Heart right ventricle (tissue), 16 donors: ENCODE results near the gene ARL8A. TPM values are rescaled to one million over a fixed set of nuclear protein-coding genes. Genes with fewer than 3 reads are reported as not detected.

ENCODE experiments used
- ATAC-seq, 8 donors: fragments of 200-7000 bp; cut with Tn5 transposase; one replicate each; pipeline ENCODE4 v1.9.1; 2020; ENCODE audit warnings: mild to moderate bottlenecking in 8 of 8, moderate library complexity in 8 of 8, moderate number of reproducible peaks in 1 of 8
- DNase-seq, 2 donors: peaks; one replicate each; pipeline ENCODE4 v3.0.0-alpha.2; 2020
- H3K27ac ChIP-seq, 10 donors: fragments of 200-600 bp; sonication (generic) in 2 of 10; one replicate each; pipeline versions ENCODE4 v1.5.0 to v1.8.0; 2020 to 2022; ENCODE audit warnings: mild to moderate bottlenecking in 3 of 10
- H3K27me3 ChIP-seq, 7 donors: fragments of 200-600 bp; one replicate each; pipeline ENCODE4 v1.8.0; 2021 to 2022; ENCODE audit warnings: mild to moderate bottlenecking in 2 of 7
- H3K36me3 ChIP-seq, 9 donors: fragments of 200-600 bp; sonication (generic) in 1 of 9; one replicate each; pipeline versions ENCODE4 v1.5.0 to v1.8.0; 2020 to 2022; ENCODE audit warnings: mild to moderate bottlenecking in 2 of 9
- H3K4me1 ChIP-seq, 9 donors: fragments of 200-600 bp; sonication (generic) in 1 of 9; one replicate each; pipeline versions ENCODE4 v1.5.0 to v1.8.0; 2020 to 2022; ENCODE audit warnings: mild to moderate bottlenecking in 4 of 9
- H3K4me3 ChIP-seq, 10 donors: fragments of 200-600 bp; sonication (generic) in 2 of 10; one replicate each; pipeline versions ENCODE4 v1.5.0 to v1.8.0; 2020 to 2022; ENCODE audit warnings: mild to moderate bottlenecking in 7 of 10, moderate library complexity in 2 of 10
- H3K9me3 ChIP-seq, 11 donors: fragments of 200-600 bp in 10 of 11; sonication (generic) in 2 of 11; one replicate each; pipeline versions ENCODE4 v1.5.0 to v1.8.0; 2013 to 2022; ENCODE audit warnings: mild to moderate bottlenecking in 2 of 11, control low read depth in 1 of 11, moderate library complexity in 1 of 11
- CTCF ChIP-seq, 9 donors: fragments of 200-600 bp; sonication (generic) in 2 of 9; IDR thresholded peaks; one replicate each; pipeline versions ENCODE4 v1.5.0 to v1.8.0; 2021 to 2022; ENCODE audit warnings: antibody characterized with exemption in 9 of 9, mild to moderate bottlenecking in 5 of 9, moderate library complexity in 1 of 9
- WGBS, 2 donors: extraction: QIAGEN DNeasy Blood & Tissue Kit; methylation state at CpG; one replicate each; pipeline ENCODE4 v1.1.7; 2013; ENCODE audit warnings: inconsistent platforms in 1 of 2; 5-methylcytosine and 5-hydroxymethylcytosine counted together
- intact Hi-C, 10 donors: fragments of 100-400 bp; cut with DNase I; formaldehyde crosslinking; loops; one replicate each; pipeline versions ENCODE4 v1.11.1 to v1.14.2; 2022
- polyA plus RNA-seq, 2 donors: library from polyadenylated mRNA; stranded (reverse); fragments of 200-250 nt; gene quantifications; one replicate each; pipeline ENCODE4 v1.2.3, GENCODE V29; 2013
- total RNA-seq, 10 donors: library from RNA; stranded (reverse); fragmentation: NEBNext Ultra II Directional in 3 of 10; extraction: Animal tissue kit (Norgen Biotek cat#: 25700) in 3 of 10; gene quantifications; one replicate each; pipeline versions ENCODE4 v1.2.1 to v1.2.4, GENCODE V29; 2021 to 2023
- donor health status: Arrhythmogenic right ventricular cardiomyopathy.
- donor health status: ischemic (EF 13 %, LVEDD 7.1; RV severe dilation, severe dysfunction).
- donor health status: healthy with polysubstance abuse.
- donor health status: DM: no; HTN: yes; CAD: no.
- donor health status: DM: no; HTN: no; CAD: no.
- donor health status: ischemic (EF 25% LVEDD 6.9; RV normal size, moderate dysfunction).
- donor health status: ischemic (EF 25% LVEDD 5.7; RV mildly dilated, moderate dysfunction).
- donor health status: healthy.
- donor health status: DM: yes; HTN: yes; CAD: no.
- donor health status: Ischemic cardiomyopathy.
- donor health status: ischemic (EF 35%, LVEDD 5.7; RV mildly dilated, moderate dysfunction).
- donor health status: nonischemic (EF 11% LVEDD 7.7; RV severe dilation, severe dysfunction).
- donor health status: DM: yes; HTN: yes; CAD: no.
- donor health status: PGD.
- donor health status: ischemic (EF 29% LVEDD 5.4; RV normal size, mild dysfunction).
- donor health status: nonischemic (EF 23%, LVEDD 6.1; RV moderate dilation, normal function).

ARL8A gene
- total and polyA plus RNA-seq, 12 donors: 21.5 to 92.7 (median 78.0) TPM

GRCh38 chr1:202165942-202166843, 21.7 kb upstream of the ARL8A start:
- 94 to 95% methylated on average over 9 of the region's 9 CpGs for WGBS, 2 donors
- peaks cover 0 to 25% (median 0%) of the 10 kb centered on the region in 9 donors for H3K4me1 ChIP-seq
- ATAC-seq (no peak), DNase-seq (no peak)
- H3K9me3 ChIP-seq: no peaks in the 10 kb centered on the region
- no peak overlapping the region for H3K27ac ChIP-seq
- no peak overlapping the region for H3K4me3 ChIP-seq
- no peak for TF ChIP-seq CTCF (IDR thresholded peaks at IDR 0.05)
- no peaks in the 10 kb centered on the region for H3K27me3 ChIP-seq
- H3K36me3 ChIP-seq: no peaks in the 10 kb centered on the region
- intact Hi-C loops: no loop called here

- Histone ChIP-seq H3K9me3 (no peaks in the 10 kb centered on the region), H3K27me3 (no peaks in the 10 kb centered on the region), H3K4me1 (peaks cover 0 to 33% (median 0%) of the 10 kb centered on the region in 9 donors), H3K36me3 (no peaks in the 10 kb centered on the region), H3K27ac (peak overlapping the region in 1 of 10 donors; percentile 56), H3K4me3 (no peak overlapping the region)
- WGBS, 2 donors: 85% methylated on average over 20 of the region's 20 CpGs
- DNase-seq (no peak), ATAC-seq (no peak)
- intact Hi-C loops: no loop called here
- no peak for TF ChIP-seq CTCF (IDR thresholded peaks at IDR 0.05)
These were observed 20.9 kb upstream of the ARL8A start for GRCh38 chr1:202165267-202165941.

GRCh38 chr1:202164271-202165037, 19.9 kb upstream of the ARL8A start:
- DNase-seq (no peak), ATAC-seq (peak in 1 of 8 donors; percentile 9)
- TF ChIP-seq CTCF (IDR thresholded peaks at IDR 0.05): no peak
- no peak overlapping the region for H3K4me3 ChIP-seq
- H3K27me3 ChIP-seq: no peaks in the 10 kb centered on the region
- intact Hi-C loops: no loop called here
- peak overlapping the region in 1 of 10 donors; percentile 56 for H3K27ac ChIP-seq
- 79 to 80% methylated on average over 11 of the region's 11 CpGs for WGBS, 2 donors
- no peaks in the 10 kb centered on the region for H3K36me3 ChIP-seq
- H3K9me3 ChIP-seq: no peaks in the 10 kb centered on the region
- H3K4me1 ChIP-seq: peaks cover 0 to 39% (median 0%) of the 10 kb centered on the region in 9 donors
